HFFc6 (cell line): ENCODE results near the gene ACTL9. TPM values are rescaled to one million over a fixed set of nuclear protein-coding genes. Genes with fewer than 3 reads are reported as not detected.
"Not testable (repeated sequence)": the region's sequence is repeated elsewhere in the genome, so short reads cannot be mapped to it uniquely, and the experiment has no call there.

Experiments used
- DNase-seq: peaks from one replicate; pipeline ENCODE4 v3.0.0-alpha.2; 2018
- H3K27ac Mint-ChIP-seq: 2 replicates; pipeline ENCODE4 v1.8.0; 2020; ENCODE audit warnings: mild to moderate bottlenecking, mixed read lengths
- H3K27me3 Mint-ChIP-seq: 2 replicates; pipeline ENCODE4 v1.8.0; 2021; ENCODE audit warnings: mild to moderate bottlenecking, moderate library complexity, mixed read lengths; ENCODE audit not compliant: insufficient read depth
- H3K36me3 Mint-ChIP-seq: 2 replicates; pipeline ENCODE4 v1.8.0; 2021; ENCODE audit warnings: low read depth, mixed read lengths
- H3K4me1 Mint-ChIP-seq: 2 replicates; pipeline ENCODE4 v1.8.0; 2020; ENCODE audit warnings: low read depth, mixed read lengths
- H3K4me3 Mint-ChIP-seq: 2 replicates; pipeline ENCODE4 v1.8.0; 2020; ENCODE audit warnings: mild to moderate bottlenecking, moderate library complexity, mixed read lengths
- H3K9me3 Mint-ChIP-seq: 2 replicates; pipeline ENCODE4 v1.8.0; 2020; ENCODE audit warnings: mild to moderate bottlenecking, mixed read lengths
- long read RNA-seq: library from polyadenylated mRNA; unstranded; transcript quantifications from one replicate; pipeline ENCODE4 v2.0.0, GENCODE V29; 2019
- total RNA-seq, 6 experiments: library from RNA; stranded (reverse); fragmentation: NEBNext Ultra II Directional; extraction: Animal tissue kit (Norgen Biotek cat#: 25700); gene quantifications; 2 replicates in 1 of 6; 3 replicates in 5 of 6; pipeline ENCODE4 v1.2.3, GENCODE V29; 2021
- TF ChIP-seq, protein P1 (sequence below): fragments of 200-600 bp; sonication (generic); IDR thresholded peaks from 2 replicates; pipeline ENCODE4 v1.5.0; 2021; ENCODE audit warnings: antibody characterized with exemption, mild to moderate bottlenecking

ACTL9 gene, protein sequence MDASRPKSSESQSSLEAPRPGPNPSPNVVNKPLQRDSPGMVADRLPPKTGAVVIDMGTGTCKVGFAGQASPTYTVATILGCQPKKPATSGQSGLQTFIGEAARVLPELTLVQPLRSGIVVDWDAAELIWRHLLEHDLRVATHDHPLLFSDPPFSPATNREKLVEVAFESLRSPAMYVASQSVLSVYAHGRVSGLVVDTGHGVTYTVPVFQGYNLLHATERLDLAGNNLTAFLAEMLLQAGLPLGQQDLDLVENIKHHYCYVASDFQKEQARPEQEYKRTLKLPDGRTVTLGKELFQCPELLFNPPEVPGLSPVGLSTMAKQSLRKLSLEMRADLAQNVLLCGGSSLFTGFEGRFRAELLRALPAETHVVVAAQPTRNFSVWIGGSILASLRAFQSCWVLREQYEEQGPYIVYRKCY
- total RNA-seq: not detected
- long read RNA-seq: 0 reads

DNA sequence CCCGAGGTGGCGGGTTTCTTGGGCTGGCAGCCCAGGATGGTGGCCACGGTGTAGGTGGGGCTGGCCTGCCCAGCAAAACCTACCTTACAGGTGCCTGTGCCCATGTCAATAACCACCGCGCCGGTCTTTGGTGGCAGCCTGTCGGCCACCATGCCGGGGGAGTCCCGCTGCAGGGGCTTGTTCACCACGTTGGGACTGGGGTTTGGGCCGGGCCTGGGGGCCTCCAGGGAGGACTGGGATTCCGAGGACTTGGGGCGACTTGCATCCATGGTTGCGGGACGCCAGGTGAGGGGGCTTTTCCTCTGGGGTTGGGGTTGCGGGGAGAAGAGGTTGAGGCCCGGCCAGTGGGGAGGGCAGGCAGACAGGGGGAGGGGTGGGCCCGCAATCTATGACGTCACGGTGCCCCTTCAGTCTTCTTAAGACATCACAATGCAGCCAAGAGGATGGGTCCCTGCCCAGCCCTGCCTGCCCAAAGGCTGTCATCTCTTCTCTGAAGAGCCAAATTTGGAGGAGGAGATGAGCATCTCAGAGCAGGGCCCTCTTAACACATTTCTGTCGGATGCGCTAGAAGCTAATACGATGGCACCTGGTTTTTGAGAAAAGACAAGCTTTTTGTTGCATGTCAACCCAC, at the start of gene ACTL9:
TSS of gene ACTL9 (minus strand) at position 363 of the 631 bp plus-strand sequence. CDS start at position 269, 94 bp downstream.
- H3K27ac Mint-ChIP-seq: no peak within 1 kb of the TSS
- TF ChIP-seq, protein P1, sequence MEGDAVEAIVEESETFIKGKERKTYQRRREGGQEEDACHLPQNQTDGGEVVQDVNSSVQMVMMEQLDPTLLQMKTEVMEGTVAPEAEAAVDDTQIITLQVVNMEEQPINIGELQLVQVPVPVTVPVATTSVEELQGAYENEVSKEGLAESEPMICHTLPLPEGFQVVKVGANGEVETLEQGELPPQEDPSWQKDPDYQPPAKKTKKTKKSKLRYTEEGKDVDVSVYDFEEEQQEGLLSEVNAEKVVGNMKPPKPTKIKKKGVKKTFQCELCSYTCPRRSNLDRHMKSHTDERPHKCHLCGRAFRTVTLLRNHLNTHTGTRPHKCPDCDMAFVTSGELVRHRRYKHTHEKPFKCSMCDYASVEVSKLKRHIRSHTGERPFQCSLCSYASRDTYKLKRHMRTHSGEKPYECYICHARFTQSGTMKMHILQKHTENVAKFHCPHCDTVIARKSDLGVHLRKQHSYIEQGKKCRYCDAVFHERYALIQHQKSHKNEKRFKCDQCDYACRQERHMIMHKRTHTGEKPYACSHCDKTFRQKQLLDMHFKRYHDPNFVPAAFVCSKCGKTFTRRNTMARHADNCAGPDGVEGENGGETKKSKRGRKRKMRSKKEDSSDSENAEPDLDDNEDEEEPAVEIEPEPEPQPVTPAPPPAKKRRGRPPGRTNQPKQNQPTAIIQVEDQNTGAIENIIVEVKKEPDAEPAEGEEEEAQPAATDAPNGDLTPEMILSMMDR: no peak

DNA sequence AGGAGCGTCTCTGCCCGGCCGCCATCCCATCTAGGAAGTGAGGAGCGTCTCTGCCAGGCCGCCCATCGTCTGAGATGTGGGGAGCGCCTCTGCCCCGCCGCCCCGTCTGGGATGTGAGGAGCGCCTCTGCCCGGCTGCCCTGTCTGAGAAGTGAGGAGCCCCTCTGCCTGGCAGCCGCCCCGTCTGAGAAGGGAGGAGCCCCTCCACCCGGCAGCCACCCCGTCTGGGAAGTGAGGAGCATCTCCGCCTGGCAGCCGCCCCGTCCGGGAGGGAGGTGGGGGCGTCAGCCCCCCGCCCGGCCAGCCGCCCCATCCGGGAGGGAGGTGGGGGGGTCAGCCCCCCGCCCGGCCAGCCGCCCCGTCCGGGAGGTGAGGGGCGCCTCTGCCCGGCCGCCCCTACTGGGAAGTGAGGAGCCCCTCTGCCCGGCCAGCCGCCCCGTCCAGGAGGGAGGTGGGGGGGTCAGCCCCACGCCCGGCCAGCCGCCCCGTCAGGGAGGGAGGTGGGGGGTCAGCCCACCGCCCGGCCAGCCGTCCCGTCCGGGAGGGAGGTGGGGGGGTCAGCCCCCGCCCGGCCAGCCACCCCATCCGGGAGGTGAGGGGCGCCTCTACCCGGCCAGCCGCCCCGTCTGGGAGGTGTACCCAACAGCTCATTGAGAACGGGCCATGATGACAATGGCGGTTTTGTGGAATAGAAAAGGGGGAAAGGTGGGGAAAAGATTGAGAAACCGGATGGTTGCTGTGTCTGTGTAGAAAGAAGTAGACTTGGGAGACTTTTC, 40.9 kb upstream of the ACTL9 start:
- H3K36me3 Mint-ChIP-seq, H3K27me3 Mint-ChIP-seq, H3K4me3 Mint-ChIP-seq, DNase-seq, H3K27ac Mint-ChIP-seq, H3K4me1 Mint-ChIP-seq: not testable (repeated sequence)
- peaks cover 38% of the 10 kb centered on the region for H3K9me3 Mint-ChIP-seq

More for the DNA sequence above, at the start of gene ACTL9:
- Mint-ChIP-seq H3K27me3 (no peaks in the 10 kb centered on the region; the same call in 1 of the 2 replicates), H3K36me3 (no peaks in the 10 kb centered on the region; the same call in 1 of the 2 replicates), H3K9me3 (peaks cover 47% of the 10 kb centered on the region), H3K4me3 (no peak within 1 kb of the TSS), H3K4me1 (no peaks in the 10 kb centered on the region)
- DNase-seq: no peak

DNA sequence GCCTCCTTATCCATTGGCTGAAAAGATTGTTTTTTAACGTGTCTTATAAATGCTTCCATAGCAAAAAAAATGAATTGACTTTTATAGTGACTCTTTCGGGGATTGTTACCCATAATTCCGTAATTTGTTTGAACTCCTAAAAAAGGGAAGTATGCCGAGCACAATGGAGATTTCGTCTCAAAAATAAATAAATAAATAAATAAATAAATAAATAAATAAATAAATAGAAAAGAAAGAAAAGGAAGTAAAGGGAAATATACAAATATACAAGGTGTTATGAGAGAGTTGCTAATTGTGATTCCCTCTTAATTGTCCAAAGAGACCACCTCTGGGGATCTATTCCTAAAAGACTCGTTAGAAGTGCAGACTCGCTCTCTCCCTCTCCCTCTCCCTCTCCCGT, 39.8 kb upstream of the ACTL9 start:
- TF ChIP-seq, protein P1: no peak
- Mint-ChIP-seq H3K27me3 (no peaks in the 10 kb centered on the region), H3K27ac (no peak overlapping the region), H3K9me3 (peaks cover 46% of the 10 kb centered on the region), H3K36me3 (no peaks in the 10 kb centered on the region), H3K4me1 (no peaks in the 10 kb centered on the region), H3K4me3 (no peak overlapping the region)
- no peak for DNase-seq

DNA sequence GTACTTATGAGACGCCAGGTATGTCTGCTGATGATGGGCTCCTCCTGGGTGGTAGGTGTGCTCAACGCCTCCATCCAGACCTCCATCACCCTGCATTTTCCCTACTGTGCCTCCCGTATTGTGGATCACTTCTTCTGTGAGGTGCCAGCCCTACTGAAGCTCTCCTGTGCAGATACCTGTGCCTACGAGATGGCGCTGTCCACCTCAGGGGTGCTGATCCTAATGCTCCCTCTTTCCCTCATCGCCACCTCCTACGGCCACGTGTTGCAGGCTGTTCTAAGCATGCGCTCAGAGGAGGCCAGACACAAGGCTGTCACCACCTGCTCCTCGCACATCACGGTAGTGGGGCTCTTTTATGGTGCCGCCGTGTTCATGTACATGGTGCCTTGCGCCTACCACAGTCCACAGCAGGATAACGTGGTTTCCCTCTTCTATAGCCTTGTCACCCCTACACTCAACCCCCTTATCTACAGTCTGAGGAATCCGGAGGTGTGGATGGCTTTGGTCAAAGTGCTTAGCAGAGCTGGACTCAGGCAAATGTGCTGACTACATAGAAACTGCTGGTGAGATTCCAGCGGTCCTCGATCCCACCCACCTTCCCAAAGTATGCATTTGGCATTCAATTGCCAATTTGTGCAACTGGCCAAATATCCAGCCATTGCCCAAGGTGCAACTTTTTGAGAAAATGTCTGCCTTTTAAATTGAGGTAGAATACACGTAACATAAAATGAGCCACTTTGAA, 33.0 kb upstream of the ACTL9 start:
- H3K36me3 Mint-ChIP-seq: no peaks in the 10 kb centered on the region
- TF ChIP-seq, protein P1: no peak
- no peaks in the 10 kb centered on the region for H3K4me1 Mint-ChIP-seq
- no peak for DNase-seq
- H3K27ac Mint-ChIP-seq: no peak overlapping the region
- no peak overlapping the region for H3K4me3 Mint-ChIP-seq
- peaks cover 63% of the 10 kb centered on the region for H3K9me3 Mint-ChIP-seq
- no peaks in the 10 kb centered on the region; the same call in 1 of the 2 replicates for H3K27me3 Mint-ChIP-seq

DNA sequence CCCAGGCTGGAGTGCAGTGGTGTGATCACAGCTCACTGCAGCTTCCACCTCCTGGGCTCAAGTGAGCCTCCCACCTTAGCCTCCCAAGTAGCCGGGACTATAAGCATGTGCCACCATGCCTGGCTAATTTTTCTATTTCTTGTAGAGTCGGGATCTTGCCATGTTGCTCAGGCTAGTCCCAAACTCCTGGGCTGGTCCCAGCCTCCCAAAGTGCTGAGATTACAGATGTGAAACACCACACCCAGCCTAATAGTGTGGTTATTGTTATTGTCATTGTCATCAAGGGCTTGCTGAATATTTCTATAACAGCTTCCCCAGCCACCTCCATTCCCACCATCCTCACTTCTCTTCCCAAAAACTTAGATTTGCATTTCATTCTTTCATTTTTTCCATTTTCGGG, 25.7 kb upstream of the ACTL9 start:
- H3K4me1 Mint-ChIP-seq: no peaks in the 10 kb centered on the region
- peaks cover 60% of the 10 kb centered on the region for H3K9me3 Mint-ChIP-seq
- TF ChIP-seq, protein P1: no peak

More for the DNA sequence above, 25.7 kb upstream of the ACTL9 start:
- no peak for DNase-seq
- peaks cover 9% of the 10 kb centered on the region; the same call in 1 of the 2 replicates for H3K36me3 Mint-ChIP-seq
- no peak overlapping the region for H3K4me3 Mint-ChIP-seq
- H3K27me3 Mint-ChIP-seq: peaks cover 3% of the 10 kb centered on the region
- no peak overlapping the region for H3K27ac Mint-ChIP-seq
